ENCODE measurements around the gene PTPRQ. TPM values are rescaled to one million over a fixed set of nuclear protein-coding genes. Genes with fewer than 3 reads are reported as not detected.

The PTPRQ gene
- total RNA-seq, 1 donor from 2014 or later = 0.07 TPM

DNA sequence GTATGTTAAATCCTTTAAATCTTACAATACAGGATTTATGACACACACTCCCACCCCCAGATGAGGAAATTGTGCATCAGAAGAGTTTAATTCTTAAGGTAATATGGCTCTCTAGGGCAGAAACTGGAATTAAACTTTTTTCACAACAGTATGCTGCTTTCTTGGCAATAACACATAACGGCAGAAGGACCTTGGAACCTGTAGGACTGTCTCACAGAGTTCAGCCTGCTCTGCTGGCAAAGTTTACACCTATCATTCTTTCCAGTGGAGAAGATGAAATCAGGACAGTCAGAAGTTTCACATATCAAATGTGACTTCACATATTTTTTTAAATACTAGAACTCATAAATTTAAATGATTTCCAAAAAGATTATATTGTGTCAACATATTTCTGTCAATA is 232.8 kb downstream of the PTPRQ start:
- H3K79me2 ChIP-seq (ENCODE audit: low read depth) = no peaks in the 10 kb centered on the region
- no peak overlapping the region for H3K4me3 ChIP-seq
- H3K4me1 Mint-ChIP-seq = peaks cover 7% of the 10 kb centered on the region
- H3K27ac ChIP-seq = no peak overlapping the region
- H3K9me3 ChIP-seq (ENCODE audit: low read depth) = no peaks in the 10 kb centered on the region
- no peak overlapping the region for H3K9ac ChIP-seq
- no peaks in the 10 kb centered on the region for H3K27me3 ChIP-seq
- peaks cover 6% of the 10 kb centered on the region for H3K4me1 ChIP-seq
- H3K27ac Mint-ChIP-seq = no peak overlapping the region
- H3K36me3 Mint-ChIP-seq = no peaks in the 10 kb centered on the region
- H3K4me2 ChIP-seq = no peak overlapping the region
- H3K27me3 Mint-ChIP-seq (ENCODE audit: insufficient read depth, low read depth) = no peaks in the 10 kb centered on the region
- TF ChIP-seq, protein P1, sequence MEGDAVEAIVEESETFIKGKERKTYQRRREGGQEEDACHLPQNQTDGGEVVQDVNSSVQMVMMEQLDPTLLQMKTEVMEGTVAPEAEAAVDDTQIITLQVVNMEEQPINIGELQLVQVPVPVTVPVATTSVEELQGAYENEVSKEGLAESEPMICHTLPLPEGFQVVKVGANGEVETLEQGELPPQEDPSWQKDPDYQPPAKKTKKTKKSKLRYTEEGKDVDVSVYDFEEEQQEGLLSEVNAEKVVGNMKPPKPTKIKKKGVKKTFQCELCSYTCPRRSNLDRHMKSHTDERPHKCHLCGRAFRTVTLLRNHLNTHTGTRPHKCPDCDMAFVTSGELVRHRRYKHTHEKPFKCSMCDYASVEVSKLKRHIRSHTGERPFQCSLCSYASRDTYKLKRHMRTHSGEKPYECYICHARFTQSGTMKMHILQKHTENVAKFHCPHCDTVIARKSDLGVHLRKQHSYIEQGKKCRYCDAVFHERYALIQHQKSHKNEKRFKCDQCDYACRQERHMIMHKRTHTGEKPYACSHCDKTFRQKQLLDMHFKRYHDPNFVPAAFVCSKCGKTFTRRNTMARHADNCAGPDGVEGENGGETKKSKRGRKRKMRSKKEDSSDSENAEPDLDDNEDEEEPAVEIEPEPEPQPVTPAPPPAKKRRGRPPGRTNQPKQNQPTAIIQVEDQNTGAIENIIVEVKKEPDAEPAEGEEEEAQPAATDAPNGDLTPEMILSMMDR (IDR thresholded peaks at IDR 0.05) = no peak
- no peak for TF ChIP-seq EZH2 (IDR thresholded peaks at IDR 0.05)
- no peak for TF ChIP-seq EZH2phosphoT487 (IDR thresholded peaks at IDR 0.05)
- H3K9me3 Mint-ChIP-seq = no peaks in the 10 kb centered on the region
- H3K4me3 Mint-ChIP-seq = no peak overlapping the region
- peaks cover 6% of the 10 kb centered on the region for H3F3A ChIP-seq (ENCODE audit: low read depth)
- no peak overlapping the region for H2AFZ ChIP-seq (replicated peaks)
- no peak for DNase-seq (ENCODE audit: low spot score)
- no peaks in the 10 kb centered on the region for H4K20me1 ChIP-seq (ENCODE audit: low read depth)
- H3K36me3 ChIP-seq = no peaks in the 10 kb centered on the region

DNA sequence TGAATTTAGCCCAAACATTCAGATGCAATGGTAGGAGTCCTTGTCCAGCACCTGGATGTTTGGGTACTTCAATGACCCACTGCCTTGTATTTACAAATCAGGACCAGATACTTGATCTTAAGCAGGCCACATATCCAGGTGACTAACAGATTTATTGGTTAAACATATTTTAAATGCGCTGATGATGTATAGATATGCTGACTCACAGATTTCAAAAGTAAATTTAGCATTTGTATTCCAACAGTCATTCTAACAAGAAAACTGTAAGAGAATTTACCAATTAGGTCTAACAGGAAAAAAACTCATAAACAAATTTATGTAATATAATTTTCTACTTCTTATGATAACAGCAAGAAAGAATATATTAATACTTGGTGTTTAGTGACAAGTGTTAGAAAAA is 234.0 kb downstream of the PTPRQ start:
- peaks cover 6% of the 10 kb centered on the region for H3F3A ChIP-seq (ENCODE audit: low read depth)
- H3K4me2 ChIP-seq = no peak overlapping the region
- H3K27me3 ChIP-seq = no peaks in the 10 kb centered on the region
- DNase-seq (ENCODE audit: low spot score) = no peak
- H3K4me3 ChIP-seq = no peak overlapping the region
- H3K9ac ChIP-seq = no peak overlapping the region
- H3K27ac Mint-ChIP-seq = no peak overlapping the region
- H3K36me3 Mint-ChIP-seq = no peaks in the 10 kb centered on the region
- no peaks in the 10 kb centered on the region for H4K20me1 ChIP-seq (ENCODE audit: low read depth)
- no peaks in the 10 kb centered on the region for H3K9me3 ChIP-seq (ENCODE audit: low read depth)
- no peaks in the 10 kb centered on the region for H3K36me3 ChIP-seq
- H3K27me3 Mint-ChIP-seq (ENCODE audit: insufficient read depth, low read depth) = no peaks in the 10 kb centered on the region
- H3K4me1 ChIP-seq = peaks cover 6% of the 10 kb centered on the region
- no peak overlapping the region for H3K4me3 Mint-ChIP-seq
- H3K27ac ChIP-seq = no peak overlapping the region
- no peaks in the 10 kb centered on the region for H3K9me3 Mint-ChIP-seq
- H3K4me1 Mint-ChIP-seq = peaks cover 7% of the 10 kb centered on the region
- H3K79me2 ChIP-seq (ENCODE audit: low read depth) = no peaks in the 10 kb centered on the region
- TF ChIP-seq, protein P1 (IDR thresholded peaks at IDR 0.05) = no peak
- TF ChIP-seq EZH2phosphoT487 (IDR thresholded peaks at IDR 0.05) = no peak
- no peak for TF ChIP-seq EZH2 (IDR thresholded peaks at IDR 0.05)
- H2AFZ ChIP-seq (replicated peaks) = no peak overlapping the region

DNA sequence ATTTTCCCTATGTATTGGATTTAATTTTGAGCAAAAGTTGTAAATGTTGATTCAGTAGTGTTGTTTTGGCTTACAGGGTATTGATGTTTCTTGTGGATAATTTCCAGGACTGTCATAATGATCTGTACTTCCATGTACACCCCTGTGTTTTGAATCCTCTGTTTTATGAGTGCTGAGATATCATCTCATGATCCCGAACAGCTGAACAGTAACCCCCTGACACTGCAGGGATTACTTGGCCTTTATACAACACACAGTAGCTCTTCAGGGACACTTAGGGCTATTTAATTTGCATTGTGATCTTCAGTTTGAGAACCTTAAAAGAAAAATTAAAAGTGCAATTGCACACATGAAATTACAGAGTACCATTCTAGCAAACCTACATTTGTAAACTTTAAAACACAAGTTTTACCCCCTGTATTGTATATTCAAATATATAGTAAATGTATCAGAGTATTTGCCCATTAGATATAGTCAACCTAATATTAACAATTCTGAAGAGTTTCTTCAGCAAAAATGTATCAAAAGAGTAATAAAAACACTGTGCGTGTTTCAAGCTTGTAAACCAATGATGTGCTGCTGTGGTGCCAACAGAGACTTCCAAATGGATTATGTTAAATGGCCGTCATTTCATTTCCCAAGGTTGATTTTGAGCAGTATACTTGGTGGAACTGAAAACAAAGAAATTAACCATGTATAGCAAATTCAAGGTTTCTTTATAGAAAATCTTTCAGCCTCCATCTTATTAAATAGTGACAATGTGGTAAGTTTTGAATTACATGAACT is 235.5 kb downstream of the PTPRQ start:
- Mint-ChIP-seq H3K4me1 (peaks cover 7% of the 10 kb centered on the region), H3K4me3 (no peak overlapping the region), H3K27ac (no peak overlapping the region), H3K36me3 (no peaks in the 10 kb centered on the region), H3K9me3 (no peaks in the 10 kb centered on the region), H3K27me3 (ENCODE audit: insufficient read depth, low read depth) (no peaks in the 10 kb centered on the region)
- Histone ChIP-seq H3K36me3 (no peaks in the 10 kb centered on the region), H3K9ac (no peak overlapping the region), H3F3A (ENCODE audit: low read depth) (peaks cover 6% of the 10 kb centered on the region), H3K27me3 (no peaks in the 10 kb centered on the region), H3K27ac (no peak overlapping the region), H4K20me1 (ENCODE audit: low read depth) (no peaks in the 10 kb centered on the region), H3K79me2 (ENCODE audit: low read depth) (no peaks in the 10 kb centered on the region), H3K4me2 (no peak overlapping the region), H3K4me3 (no peak overlapping the region), H2AFZ (replicated peaks) (no peak overlapping the region), H3K9me3 (ENCODE audit: low read depth) (no peaks in the 10 kb centered on the region), H3K4me1 (peaks cover 6% of the 10 kb centered on the region)
- no peak for DNase-seq (ENCODE audit: low spot score)
- no peak for TF ChIP-seq EZH2 (IDR thresholded peaks at IDR 0.05)
- TF ChIP-seq, protein P1 (IDR thresholded peaks at IDR 0.05) = no peak
- TF ChIP-seq EZH2phosphoT487 (IDR thresholded peaks at IDR 0.05) = no peak

Data from neural progenitor cell (in vitro differentiated cells).